A673 (cell line): Measurements from ENCODE around the gene RAB4A. TPM values are rescaled to one million over a fixed set of nuclear protein-coding genes. Genes with fewer than 3 reads are reported as not detected.

Experiments used
- BruUV-seq: library from RNA; stranded (reverse); fragments of 400-500 nt; replicated peaks from 2 replicates; lab custom pipeline; 2021; lab: Mats Ljungman, UMichigan
- CTCF ChIA-PET: fragments of 300-600 bp; sonication (Branson Sonifier 250); formaldehyde crosslinking; loops from one replicate; lab custom pipeline; 2022; ENCODE audit warnings: antibody characterized with exemption; lab: Charles Lee
- POLR2A ChIA-PET: fragments of 300-600 bp; sonication (Branson Sonifier 250); formaldehyde crosslinking; loops from one replicate; lab custom pipeline; 2022; ENCODE audit warnings: antibody characterized with exemption; ENCODE audit not compliant: low non-redundant PET; lab: Charles Lee
- DNase-seq: peaks from one replicate; pipeline ENCODE4 v3.0.0-alpha.2; 2015; ENCODE audit warnings: low spot score
- H3K27ac ChIP-seq: fragments of 200-600 bp; sonication (generic); 2 replicates; pipeline ENCODE4 v1.5.1; 2016; ENCODE audit warnings: mixed run types, low read depth, mild to moderate bottlenecking, mixed read lengths, antibody characterized with exemption, low read length; ENCODE audit not compliant: poor library complexity, severe bottlenecking
- H3K27me3 ChIP-seq: fragments of 200-600 bp; sonication (generic); replicated peaks from 2 replicates; pipeline ENCODE4 v1.6.1; 2017; ENCODE audit warnings: mixed run types, low read depth, mild to moderate bottlenecking, mixed read lengths, antibody characterized with exemption, low read length; ENCODE audit not compliant: insufficient read depth, poor library complexity
- H3K36me3 ChIP-seq: fragments of 200-600 bp; sonication (generic); 2 replicates; pipeline ENCODE4 v1.6.1; 2016; ENCODE audit warnings: mixed run types, mild to moderate bottlenecking, mixed read lengths, antibody characterized with exemption, low read length; ENCODE audit not compliant: insufficient read depth, poor library complexity, severe bottlenecking
- H3K4me1 ChIP-seq: fragments of 200-600 bp; sonication (generic); 2 replicates; pipeline ENCODE4 v1.6.1; 2017; ENCODE audit warnings: mixed run types, mild to moderate bottlenecking, mixed read lengths, antibody characterized with exemption, low read length; ENCODE audit not compliant: insufficient read depth, poor library complexity, severe bottlenecking
- H3K4me3 ChIP-seq: fragments of 200-600 bp; sonication (generic); 2 replicates; pipeline ENCODE4 v1.5.1; 2016; ENCODE audit warnings: low read depth, mixed run types, mild to moderate bottlenecking, mixed read lengths, low read length; ENCODE audit not compliant: poor library complexity, severe bottlenecking
- H3K9me3 ChIP-seq: fragments of 200-600 bp; sonication (generic); 2 replicates; pipeline ENCODE4 v1.6.1; 2016; ENCODE audit warnings: mixed run types, low read depth, mild to moderate bottlenecking, mixed read lengths, antibody characterized with exemption, low read length; ENCODE audit not compliant: poor library complexity, severe bottlenecking
- CTCF ChIP-seq: fragments of 300-800, 200-600 bp; sonication (generic); conservative IDR thresholded peaks from 2 replicates; pipeline ENCODE4 v1.5.1; 2017; ENCODE audit warnings: low read depth, mild to moderate bottlenecking, antibody characterized with exemption, low read length, moderate library complexity, mixed read lengths
- EZH2 ChIP-seq: fragments of 200-600 bp; sonication (generic); IDR thresholded peaks from 2 replicates; pipeline ENCODE4 v1.6.1; 2017; ENCODE audit warnings: borderline replicate concordance, low read depth, mild to moderate bottlenecking, mixed read lengths, antibody characterized with exemption, low read length; ENCODE audit not compliant: poor library complexity, severe bottlenecking
- intact Hi-C: fragments of 100-400 bp; cut with micrococcal nuclease; formaldehyde crosslinking; loops from one replicate; pipeline ENCODE4 v1.10.0; 2022; ENCODE audit not compliant: unreplicated experiment
- total RNA-seq: library from RNA; stranded (reverse); gene quantifications from 2 replicates; pipeline ENCODE4 v1.2.3, GENCODE V29; 2021

RAB4A gene
- total RNA-seq, 1 experiment from 2014 or later = 51.6 TPM

- Histone ChIP-seq H3K36me3 (no peaks in the 10 kb centered on the region), H3K4me3 (no peak overlapping the region), H3K27me3 (no peaks in the 10 kb centered on the region), H3K27ac (no peak overlapping the region), H3K9me3 (no peaks in the 10 kb centered on the region), H3K4me1 (no peaks in the 10 kb centered on the region)
- DNase-seq = no peak
- intact Hi-C loops = no loop called here
- ChIA-PET POLR2A (no interaction called here), CTCF (no interaction called here)
- BruUV-seq = no TSS peak
- TF ChIP-seq EZH2 (no peak), CTCF (no peak)
These were observed 18.5 kb upstream of the RAB4A start for GRCh38 chr1:229252228-229252984.

GRCh38 chr1:229253151-229253974, 17.5 kb upstream of the RAB4A start:
- ChIA-PET POLR2A (no interaction called here), CTCF (no interaction called here)
- H3K4me1 ChIP-seq = peaks cover 3% of the 10 kb centered on the region
- H3K4me3 ChIP-seq = no peak overlapping the region
- H3K27ac ChIP-seq = no peak overlapping the region
- no TSS peak for BruUV-seq
- intact Hi-C loops = no loop called here
- H3K27me3 ChIP-seq = no peaks in the 10 kb centered on the region
- H3K9me3 ChIP-seq = no peaks in the 10 kb centered on the region
- H3K36me3 ChIP-seq = no peaks in the 10 kb centered on the region
- no peak for TF ChIP-seq CTCF
- TF ChIP-seq EZH2 = no peak
- no peak for DNase-seq

- TF ChIP-seq EZH2 (no peak), CTCF (peak; percentile 48)
- Histone ChIP-seq H3K9me3 (no peaks in the 10 kb centered on the region), H3K4me1 (peaks cover 7% of the 10 kb centered on the region), H3K27ac (no peak overlapping the region), H3K27me3 (no peaks in the 10 kb centered on the region), H3K36me3 (no peaks in the 10 kb centered on the region), H3K4me3 (no peak overlapping the region)
- peak; percentile 47 for DNase-seq
- ChIA-PET POLR2A (interaction anchor here (0.6 kb wide), 1 partner anchor 592 kb away, joined by 3 read pairs; no protein-coding TSS in a partner anchor), CTCF (interaction anchor here (0.6 to 0.9 kb wide), 5 partner anchors 25 to 1052 kb away, joined by 3 to 5 read pairs (median 4); no protein-coding TSS in a partner anchor)
- intact Hi-C loops = loop anchor here (1.0 to 5.0 kb wide), 3 partner anchors 591 to 1327 kb away; no protein-coding TSS in a partner anchor
- BruUV-seq = no TSS peak
These were observed 15.9 kb upstream of the RAB4A start for GRCh38 chr1:229254910-229255541.
